K562 (cell line): Measurements from ENCODE around the gene TAF4. TPM values are rescaled to one million over a fixed set of nuclear protein-coding genes. Genes with fewer than 3 reads are reported as not detected.
"Not testable (repeated sequence)": the region's sequence is repeated elsewhere in the genome, so short reads cannot be mapped to it uniquely, and the experiment has no call there.

ENCODE experiments used
- ATAC-seq: fragments of 200-7000 bp; cut with Tn5 transposase; 3 replicates; pipeline ENCODE4 v1.9.1; 2020; ENCODE audit warnings: moderate library complexity
- BruUV-seq: library from RNA; stranded (reverse); fragments of 400-500 nt; replicated peaks from 2 replicates; lab custom pipeline; 2021; lab: Mats Ljungman, UMichigan
- CTCF ChIA-PET: fragments of 300-600 bp; formaldehyde crosslinking; extraction: SDS; loops from one replicate; lab custom pipeline; 2021; ENCODE audit warnings: low intra/inter-chr PET ratio; lab: Yijun Ruan, JAX
- POLR2A ChIA-PET: fragments of 300-600, 350-650 bp; sonication (Branson Sonifier 250); formaldehyde crosslinking; extraction: SDS; loops from one replicate; lab custom pipeline; 2021; ENCODE audit warnings: antibody characterized with exemption, inconsistent platforms; lab: Yijun Ruan, JAX
- DNase-seq, 4 experiments: peaks; one replicate each; pipeline versions ENCODE4 v3.0.0 to v3.0.0-alpha.2; 2011 to 2018; ENCODE audit warnings: low spot score in 3 of 4, mixed read lengths in 3 of 4; ENCODE audit errors: extremely low read depth in 1 of 4
- FAIRE-seq: peaks from 2 replicates; lab custom pipeline; 2011; peaks lifted over from hg19 to GRCh38; lab: Jason Lieb, UNC
- H2AFZ ChIP-seq: 2 replicates; pipeline ENCODE4 v1.6.0; 2011; ENCODE audit warnings: low read depth, low read length, control low read depth, inconsistent platforms
- H3K27ac ChIP-seq: fragments of 200-600 bp; 3 replicates; pipeline ENCODE4 v1.8.0; 2011; ENCODE audit warnings: low read depth, mild to moderate bottlenecking, control low read depth, inconsistent platforms, low read length, moderate library complexity, mixed read lengths; ENCODE audit errors: extremely low read depth
- H3K27me3 ChIP-seq, 2 experiments: fragments of 300-600 bp in 1 of 2; 2 replicates in 1 of 2; 3 replicates in 1 of 2; pipeline versions ENCODE4 v1.6.0 to v1.8.0; 2011; ENCODE audit warnings: inconsistent platforms in 2 of 2, low read length in 2 of 2, mild to moderate bottlenecking in 1 of 2, mixed read lengths in 1 of 2, moderate library complexity in 1 of 2; ENCODE audit not compliant: control insufficient read depth in 2 of 2, insufficient read depth in 2 of 2
- H3K36me3 ChIP-seq: fragments of 300-600 bp; 3 replicates; pipeline ENCODE4 v1.8.0; 2011; ENCODE audit warnings: mild to moderate bottlenecking, low read length, inconsistent platforms; ENCODE audit not compliant: control insufficient read depth, insufficient read depth
- H3K4me1 ChIP-seq, 2 experiments: fragments of 200-600 bp in 1 of 2; replicated peaks in 1 of 2; 2 replicates in 1 of 2; 3 replicates in 1 of 2; pipeline versions ENCODE4 v1.5.1 to v1.8.0; 2011; ENCODE audit warnings: inconsistent platforms in 2 of 2, low read length in 2 of 2, mild to moderate bottlenecking in 1 of 2, mixed read lengths in 1 of 2, moderate library complexity in 1 of 2; ENCODE audit not compliant: control insufficient read depth in 2 of 2, insufficient read depth in 2 of 2
- H3K4me2 ChIP-seq: 2 replicates; pipeline ENCODE4 v1.6.1; 2011; ENCODE audit warnings: low read length, control low read depth, inconsistent platforms, mixed read lengths; ENCODE audit not compliant: insufficient read depth
- H3K4me3 ChIP-seq: fragments of 200-600 bp; sonication (generic), shearing (Covaris generic); 2 replicates; pipeline ENCODE4 v1.5.1; 2016; ENCODE audit warnings: control low read depth, inconsistent platforms
- H3K79me2 ChIP-seq: fragments of 200-600 bp; 3 replicates; pipeline ENCODE4 v1.8.0; 2011; ENCODE audit warnings: low read length, inconsistent platforms; ENCODE audit not compliant: control insufficient read depth, insufficient read depth
- H3K9ac ChIP-seq, 2 experiments: 2 replicates each; pipeline versions ENCODE4 v1.6.0 to v1.6.1; 2011; ENCODE audit warnings: low read depth in 2 of 2, low read length in 2 of 2, control low read depth in 1 of 2, inconsistent platforms in 1 of 2, mild to moderate bottlenecking in 1 of 2, mixed read lengths in 1 of 2; ENCODE audit not compliant: insufficient read depth in 1 of 2
- H3K9me1 ChIP-seq: one replicate; pipeline ENCODE4 v1.6.0; 2011; ENCODE audit warnings: inconsistent platforms, mild to moderate bottlenecking, low read length, moderate library complexity; ENCODE audit not compliant: control insufficient read depth, insufficient read depth
- H3K9me3 ChIP-seq: replicated peaks from 2 replicates; pipeline ENCODE4 v1.5.1; 2011; ENCODE audit warnings: low read depth, low read length, inconsistent platforms; ENCODE audit not compliant: control insufficient read depth, insufficient read depth
- H4K20me1 ChIP-seq: replicated peaks from 2 replicates; pipeline ENCODE4 v1.6.1; 2011; ENCODE audit warnings: low read length, inconsistent platforms, mixed read lengths; ENCODE audit not compliant: control insufficient read depth, insufficient read depth
- WGBS: fragments of 100-300 bp; shearing (Covaris generic); methylation state at CpG from one replicate; pipeline ENCODE4 v1.1.6; 2016; ENCODE audit warnings: low coverage, mixed read lengths; ENCODE audit not compliant: insufficient coverage; ENCODE audit errors: missing lambda C conversion rate; 5-methylcytosine and 5-hydroxymethylcytosine counted together
- in situ Hi-C: fragments of 300-500 bp; cut with MboI; formaldehyde crosslinking; loops from 4 replicates; pipeline ENCODE4 v1.15.0; 2018; ENCODE audit warnings: inconsistent platforms, mixed read lengths
- intact Hi-C: fragments of 100-400 bp; cut with micrococcal nuclease; formaldehyde crosslinking; loops from 2 replicates; pipeline ENCODE4 v1.14.2; 2022
- polyA plus RNA-seq, 8 experiments: library from polyadenylated mRNA; depleted of rRNA in 4 of 8; stranded (reverse) in 5 of 8; unstranded in 3 of 8; fragments of >200 nt; fragmentation: Nextera tagmentation in 2 of 8; fragmentation: Illumina TruSeq in 1 of 8; extraction: Ambion mirVana in 2 of 8; extraction: Trizol in 1 of 8; gene quantifications; 2 replicates each; pipeline versions ENCODE4 v1.2.1 to v1.2.3, GENCODE V29; 2011 to 2014; ENCODE audit warnings: inconsistent platforms in 1 of 8, missing spikeins in 1 of 8
- total RNA-seq, 7 experiments: library from RNA; depleted of rRNA in 6 of 7; stranded (reverse); fragments of >200 nt in 6 of 7; fragmentation: Illumina TruSeq in 2 of 7; extraction: Trizol in 2 of 7; gene quantifications; 2 replicates each; pipeline versions ENCODE4 v1.2.1 to v1.2.3, GENCODE V29; 2011 to 2021; ENCODE audit warnings: low replicate concordance in 1 of 7
- TF ChIP-seq, protein P1 (sequence below), 2 experiments: fragments of 450-650 bp; IDR thresholded peaks; 2 replicates each; pipeline ENCODE4 v1.6.1; 2018; ENCODE audit warnings: mild to moderate bottlenecking in 2 of 2, low read depth in 1 of 2; ENCODE audit not compliant: partially characterized antibody in 2 of 2

TAF4 gene
- total and polyA plus RNA-seq, 9 of the 15 experiments (the other 6 are each of a cell fraction or from before 2014, with no cell fraction given) = 0.44 to 28.3 (median 5.6) TPM

DNA sequence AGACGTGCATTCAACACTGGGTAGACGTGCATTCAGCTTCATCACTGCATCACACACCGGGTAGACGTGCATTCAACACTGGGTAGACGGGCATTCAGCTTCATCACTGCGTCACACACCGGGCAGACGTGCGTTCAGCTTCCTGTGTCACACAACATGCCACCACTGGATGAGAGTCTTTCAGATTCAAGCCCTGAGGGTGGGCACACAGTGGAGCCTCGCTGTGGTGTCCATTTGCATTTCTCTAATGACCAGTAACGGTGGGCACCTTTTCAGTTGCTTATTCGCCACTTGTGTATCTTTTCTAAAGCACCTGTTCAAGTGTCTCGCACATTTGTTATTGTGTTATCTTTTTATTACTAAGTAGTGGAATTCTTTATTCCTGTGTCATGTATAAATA, 94.1 kb downstream of the TAF4 start:
- POLR2A ChIA-PET = interaction anchor here (0.5 kb wide), 1 partner anchor 232 kb away, joined by 3 read pairs; no protein-coding TSS in a partner anchor
- H3K4me1 ChIP-seq, DNase-seq, H3K9ac ChIP-seq, intact Hi-C loops, CTCF ChIA-PET, H3K4me2 ChIP-seq, H3K4me3 ChIP-seq, H3K9me1 ChIP-seq, BruUV-seq, H3K27me3 ChIP-seq, H3K27ac ChIP-seq, H2AFZ ChIP-seq, H4K20me1 ChIP-seq, in situ Hi-C loops, ATAC-seq, FAIRE-seq, H3K79me2 ChIP-seq, H3K9me3 ChIP-seq: not testable (repeated sequence)
- TF ChIP-seq, protein P1, sequence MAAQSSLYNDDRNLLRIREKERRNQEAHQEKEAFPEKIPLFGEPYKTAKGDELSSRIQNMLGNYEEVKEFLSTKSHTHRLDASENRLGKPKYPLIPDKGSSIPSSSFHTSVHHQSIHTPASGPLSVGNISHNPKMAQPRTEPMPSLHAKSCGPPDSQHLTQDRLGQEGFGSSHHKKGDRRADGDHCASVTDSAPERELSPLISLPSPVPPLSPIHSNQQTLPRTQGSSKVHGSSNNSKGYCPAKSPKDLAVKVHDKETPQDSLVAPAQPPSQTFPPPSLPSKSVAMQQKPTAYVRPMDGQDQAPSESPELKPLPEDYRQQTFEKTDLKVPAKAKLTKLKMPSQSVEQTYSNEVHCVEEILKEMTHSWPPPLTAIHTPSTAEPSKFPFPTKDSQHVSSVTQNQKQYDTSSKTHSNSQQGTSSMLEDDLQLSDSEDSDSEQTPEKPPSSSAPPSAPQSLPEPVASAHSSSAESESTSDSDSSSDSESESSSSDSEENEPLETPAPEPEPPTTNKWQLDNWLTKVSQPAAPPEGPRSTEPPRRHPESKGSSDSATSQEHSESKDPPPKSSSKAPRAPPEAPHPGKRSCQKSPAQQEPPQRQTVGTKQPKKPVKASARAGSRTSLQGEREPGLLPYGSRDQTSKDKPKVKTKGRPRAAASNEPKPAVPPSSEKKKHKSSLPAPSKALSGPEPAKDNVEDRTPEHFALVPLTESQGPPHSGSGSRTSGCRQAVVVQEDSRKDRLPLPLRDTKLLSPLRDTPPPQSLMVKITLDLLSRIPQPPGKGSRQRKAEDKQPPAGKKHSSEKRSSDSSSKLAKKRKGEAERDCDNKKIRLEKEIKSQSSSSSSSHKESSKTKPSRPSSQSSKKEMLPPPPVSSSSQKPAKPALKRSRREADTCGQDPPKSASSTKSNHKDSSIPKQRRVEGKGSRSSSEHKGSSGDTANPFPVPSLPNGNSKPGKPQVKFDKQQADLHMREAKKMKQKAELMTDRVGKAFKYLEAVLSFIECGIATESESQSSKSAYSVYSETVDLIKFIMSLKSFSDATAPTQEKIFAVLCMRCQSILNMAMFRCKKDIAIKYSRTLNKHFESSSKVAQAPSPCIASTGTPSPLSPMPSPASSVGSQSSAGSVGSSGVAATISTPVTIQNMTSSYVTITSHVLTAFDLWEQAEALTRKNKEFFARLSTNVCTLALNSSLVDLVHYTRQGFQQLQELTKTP (IDR thresholded peaks at IDR 0.05; ENCODE audit: low read depth in 1 of 2, partially characterized antibody in 2 of 2) = peak in 1 of 2 experiments; percentile 37
- H3K36me3 ChIP-seq = peaks cover 31% of the 10 kb centered on the region; the same call in 1 of the 3 replicates
- 84% methylated on average over 5 of the region's 13 CpGs for WGBS
